ENCODE results near the gene RAB21. TPM values are rescaled to one million over a fixed set of nuclear protein-coding genes. Genes with fewer than 3 reads are reported as not detected.

The RAB21 gene
- total RNA-seq, 1 experiment from 2014 or later: 86.4 TPM

DNA sequence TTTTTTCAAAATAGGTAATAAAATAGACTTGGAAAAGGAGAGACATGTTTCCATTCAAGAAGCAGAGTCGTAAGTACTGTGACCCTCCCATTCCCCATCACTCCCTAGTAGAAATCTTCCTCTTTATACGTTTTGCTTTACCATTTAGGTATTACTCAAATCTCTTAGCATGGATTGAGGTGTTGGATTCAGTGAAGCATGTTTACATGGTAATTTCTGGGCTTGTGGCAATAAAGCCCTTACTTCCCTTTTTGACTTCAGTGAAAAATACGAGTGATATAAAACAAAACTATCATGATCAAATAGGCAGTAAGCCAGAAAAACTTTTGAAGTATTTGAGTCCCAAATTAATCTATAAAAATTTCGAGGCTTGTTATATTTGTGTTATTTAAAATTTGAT lies 27.4 kb downstream of the RAB21 start:
- H3K9me3 Mint-ChIP-seq (ENCODE audit: unreplicated experiment): no peaks in the 10 kb centered on the region
- BruUV-seq (replicated peaks): no TSS peak
- peaks cover 62% of the 10 kb centered on the region for H3K36me3 Mint-ChIP-seq (ENCODE audit: insufficient read depth, unreplicated experiment)
- peaks cover 5% of the 10 kb centered on the region for H3K4me1 Mint-ChIP-seq (ENCODE audit: insufficient read depth, unreplicated experiment)
- ChIA-PET CTCF (no interaction called here), POLR2A (no interaction called here)
- H3K4me3 Mint-ChIP-seq (ENCODE audit: unreplicated experiment): no peak overlapping the region
- H3K27me3 Mint-ChIP-seq (ENCODE audit: insufficient read depth, unreplicated experiment): no peaks in the 10 kb centered on the region
- intact Hi-C loops (cut with micrococcal nuclease): no loop called here
- TF ChIP-seq CTCF (IDR thresholded peaks at IDR 0.05; ENCODE audit: unreplicated experiment): no peak
- DNase-seq (ENCODE audit: unreplicated experiment): no peak
- no peak overlapping the region for H3K27ac Mint-ChIP-seq (ENCODE audit: low read depth, unreplicated experiment)

- Mint-ChIP-seq H3K36me3 (ENCODE audit: insufficient read depth, unreplicated experiment) (peaks cover 61% of the 10 kb centered on the region), H3K27ac (ENCODE audit: low read depth, unreplicated experiment) (no peak overlapping the region), H3K4me1 (ENCODE audit: insufficient read depth, unreplicated experiment) (no peaks in the 10 kb centered on the region), H3K9me3 (ENCODE audit: unreplicated experiment) (no peaks in the 10 kb centered on the region), H3K4me3 (ENCODE audit: unreplicated experiment) (no peak overlapping the region), H3K27me3 (ENCODE audit: insufficient read depth, unreplicated experiment) (no peaks in the 10 kb centered on the region)
- ChIA-PET CTCF (no interaction called here), POLR2A (interaction anchor here (2.5 kb wide), 1 partner anchor 53 kb away, joined by 9 read pairs; the partner anchor contains the start of gene TBC1D15)
- DNase-seq (ENCODE audit: unreplicated experiment): no peak
- BruUV-seq (replicated peaks): no TSS peak
- intact Hi-C loops (cut with micrococcal nuclease): no loop called here
- TF ChIP-seq CTCF (IDR thresholded peaks at IDR 0.05; ENCODE audit: unreplicated experiment): no peak
Observed at GRCh38 chr12:71786829-71787228, 32.2 kb downstream of the RAB21 start.

- H3K4me1 Mint-ChIP-seq (ENCODE audit: insufficient read depth, unreplicated experiment): no peaks in the 10 kb centered on the region
- H3K27me3 Mint-ChIP-seq (ENCODE audit: insufficient read depth, unreplicated experiment): no peaks in the 10 kb centered on the region
- no peaks in the 10 kb centered on the region for H3K9me3 Mint-ChIP-seq (ENCODE audit: unreplicated experiment)
- no peak overlapping the region for H3K4me3 Mint-ChIP-seq (ENCODE audit: unreplicated experiment)
- intact Hi-C loops (cut with micrococcal nuclease): no loop called here
- ChIA-PET CTCF (interaction anchor here (1.0 to 1.3 kb wide), 2 partner anchors 8 to 9 kb away, joined by 3 to 9 read pairs; no protein-coding TSS in a partner anchor), POLR2A (interaction anchor here (2.5 kb wide), 1 partner anchor 52 kb away, joined by 9 read pairs; the partner anchor contains the start of gene TBC1D15)
- BruUV-seq (replicated peaks): no TSS peak
- peaks cover 55% of the 10 kb centered on the region for H3K36me3 Mint-ChIP-seq (ENCODE audit: insufficient read depth, unreplicated experiment)
- no peak for DNase-seq (ENCODE audit: unreplicated experiment)
- no peak overlapping the region for H3K27ac Mint-ChIP-seq (ENCODE audit: low read depth, unreplicated experiment)
- no peak for TF ChIP-seq CTCF (IDR thresholded peaks at IDR 0.05; ENCODE audit: unreplicated experiment)
Observed at GRCh38 chr12:71787580-71787979, 32.9 kb downstream of the RAB21 start.

DNA sequence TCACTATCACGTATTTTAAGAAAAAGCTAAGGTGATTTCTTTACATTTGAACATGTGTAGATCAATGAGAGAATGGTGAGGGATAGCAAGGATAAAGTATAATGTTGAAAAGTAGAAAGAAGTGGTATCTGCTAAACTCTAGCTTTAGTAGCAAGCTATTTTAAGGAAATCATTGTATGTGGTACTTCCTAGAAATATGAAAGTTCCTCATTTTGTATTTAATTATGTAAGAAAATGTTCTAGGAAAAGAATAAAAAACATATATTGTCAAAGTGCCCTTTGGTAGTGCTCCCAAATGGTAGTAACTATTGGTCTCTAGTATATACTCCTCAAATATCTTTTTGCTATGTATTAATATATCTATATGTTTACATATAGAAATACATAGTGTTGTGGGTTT lies 35.7 kb downstream of the RAB21 start:
- no peaks in the 10 kb centered on the region for H3K4me1 Mint-ChIP-seq (ENCODE audit: insufficient read depth, unreplicated experiment)
- H3K9me3 Mint-ChIP-seq (ENCODE audit: unreplicated experiment): no peaks in the 10 kb centered on the region
- POLR2A ChIA-PET: no interaction called here
- no peak overlapping the region for H3K4me3 Mint-ChIP-seq (ENCODE audit: unreplicated experiment)
- peaks cover 32% of the 10 kb centered on the region for H3K36me3 Mint-ChIP-seq (ENCODE audit: insufficient read depth, unreplicated experiment)
- no peaks in the 10 kb centered on the region for H3K27me3 Mint-ChIP-seq (ENCODE audit: insufficient read depth, unreplicated experiment)
- BruUV-seq (replicated peaks): no TSS peak
- intact Hi-C loops (cut with micrococcal nuclease): no loop called here
- CTCF ChIA-PET: interaction anchor here (4.6 kb wide), 1 partner anchor 10 kb away, joined by 34 read pairs; no protein-coding TSS in a partner anchor
- no peak for DNase-seq (ENCODE audit: unreplicated experiment)
- H3K27ac Mint-ChIP-seq (ENCODE audit: low read depth, unreplicated experiment): no peak overlapping the region
- no peak for TF ChIP-seq CTCF (IDR thresholded peaks at IDR 0.05; ENCODE audit: unreplicated experiment)

Data from MCF 10A (cell line).